ENCODE results near the gene KASH5.

Gene KASH5

DNA sequence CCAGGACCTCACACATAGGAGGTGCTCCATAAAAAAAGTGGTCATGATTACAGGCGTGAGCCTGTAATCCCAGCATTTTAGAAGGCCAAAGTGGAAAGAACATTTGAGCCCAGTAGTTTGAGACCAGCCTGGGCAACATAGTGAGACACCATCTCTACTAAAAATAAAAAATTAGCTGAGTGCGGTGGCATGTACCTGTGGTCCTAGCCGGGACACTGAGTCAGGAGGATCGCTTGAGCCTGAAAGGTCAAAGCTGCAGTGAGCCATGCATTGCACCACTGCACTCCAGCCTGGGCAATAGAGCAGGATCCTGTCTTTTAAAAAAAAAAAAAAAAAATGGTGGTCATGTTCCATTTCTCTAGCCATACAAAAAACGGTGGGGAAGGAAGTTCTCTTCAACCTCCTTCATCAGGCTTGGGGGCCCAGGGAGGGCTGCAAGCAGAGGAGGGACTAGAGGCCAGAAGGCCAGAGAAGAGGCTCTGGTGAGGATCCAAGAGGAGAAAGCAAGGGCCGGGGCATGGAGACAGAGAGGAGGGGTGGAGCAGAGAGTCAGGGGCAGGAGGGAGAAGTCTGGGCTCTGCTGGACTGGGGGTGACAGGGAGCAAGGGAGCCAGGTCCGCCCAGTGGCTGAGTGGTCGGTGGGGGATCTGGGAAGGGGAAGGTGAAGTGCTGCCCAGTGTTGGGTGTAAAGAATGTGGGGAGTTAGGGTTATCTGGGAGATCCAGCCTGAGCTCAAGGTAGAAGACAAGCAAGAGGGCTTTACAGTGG, 8.9 kb downstream of the KASH5 start:
- DNase-seq: no peak

DNA sequence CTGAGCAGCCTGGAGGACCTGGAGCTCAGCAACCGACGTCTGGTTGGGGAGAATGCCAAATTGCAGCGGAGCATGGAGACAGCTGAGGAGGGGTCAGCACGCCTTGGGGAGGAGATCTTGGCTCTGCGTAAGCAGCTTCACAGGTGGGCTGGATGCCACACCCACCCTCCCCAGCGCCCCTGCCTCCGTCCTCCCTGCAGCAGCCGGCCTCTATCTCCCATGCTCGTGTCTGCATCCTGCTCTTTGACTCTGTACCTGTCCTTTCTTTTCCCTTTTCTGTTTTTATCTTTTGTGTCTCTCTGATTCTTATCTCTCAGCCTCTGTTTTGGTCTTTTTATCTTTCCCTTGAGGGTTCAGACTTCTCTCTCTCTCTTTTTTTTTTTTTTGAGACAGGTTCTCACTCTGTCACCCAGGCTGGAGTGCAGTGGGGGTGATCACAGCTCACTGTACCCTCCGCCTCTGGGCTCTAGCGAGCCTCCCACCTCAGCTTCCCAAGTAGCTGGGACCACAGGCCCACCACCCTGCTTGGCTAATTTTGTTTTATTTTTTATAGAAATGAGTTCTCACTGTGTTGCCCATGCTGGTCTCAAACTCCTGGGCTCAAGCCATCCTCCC, 10.1 kb downstream of the KASH5 start:
- no peak for DNase-seq

DNA sequence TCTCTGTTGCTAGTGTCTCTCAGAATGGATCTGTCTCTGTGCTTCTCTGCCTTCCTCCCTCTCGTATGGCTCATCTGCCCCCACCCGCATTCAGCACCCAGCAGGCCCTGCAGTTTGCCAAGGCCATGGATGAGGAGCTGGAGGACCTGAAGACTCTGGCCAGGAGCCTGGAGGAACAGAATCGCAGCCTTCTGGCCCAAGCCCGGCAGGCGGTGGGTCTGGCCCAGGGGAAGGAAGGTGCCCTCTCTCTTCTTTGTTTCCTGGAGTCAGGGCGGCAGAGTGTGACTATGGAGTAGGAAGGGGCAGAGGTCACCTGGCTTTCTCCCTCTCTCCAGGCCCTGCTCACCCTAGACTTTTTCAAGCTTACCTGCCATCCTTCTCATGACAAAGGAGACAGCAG, 10.9 kb downstream of the KASH5 start:
- DNase-seq: no peak

DNA sequence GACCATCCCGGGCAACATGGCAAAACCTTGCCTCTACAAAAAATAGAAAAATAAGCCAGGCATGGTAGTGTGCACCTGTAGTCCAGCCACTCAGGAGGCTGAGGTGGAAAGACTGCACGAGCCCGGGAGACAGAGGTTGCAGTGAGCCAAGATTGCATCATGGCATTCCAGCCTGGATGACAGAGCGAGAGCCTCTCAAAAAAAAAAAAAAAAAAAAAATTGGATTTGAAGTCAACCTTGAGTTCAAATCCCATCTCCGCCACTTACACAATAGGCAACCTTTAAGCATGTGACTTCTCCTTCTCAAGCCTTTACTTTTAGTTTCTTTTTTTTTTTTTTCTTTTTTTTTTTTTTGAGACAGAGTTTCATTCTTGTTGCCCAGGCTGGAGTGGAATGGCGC, 12.0 kb downstream of the KASH5 start:
- no peak for DNase-seq

DNA sequence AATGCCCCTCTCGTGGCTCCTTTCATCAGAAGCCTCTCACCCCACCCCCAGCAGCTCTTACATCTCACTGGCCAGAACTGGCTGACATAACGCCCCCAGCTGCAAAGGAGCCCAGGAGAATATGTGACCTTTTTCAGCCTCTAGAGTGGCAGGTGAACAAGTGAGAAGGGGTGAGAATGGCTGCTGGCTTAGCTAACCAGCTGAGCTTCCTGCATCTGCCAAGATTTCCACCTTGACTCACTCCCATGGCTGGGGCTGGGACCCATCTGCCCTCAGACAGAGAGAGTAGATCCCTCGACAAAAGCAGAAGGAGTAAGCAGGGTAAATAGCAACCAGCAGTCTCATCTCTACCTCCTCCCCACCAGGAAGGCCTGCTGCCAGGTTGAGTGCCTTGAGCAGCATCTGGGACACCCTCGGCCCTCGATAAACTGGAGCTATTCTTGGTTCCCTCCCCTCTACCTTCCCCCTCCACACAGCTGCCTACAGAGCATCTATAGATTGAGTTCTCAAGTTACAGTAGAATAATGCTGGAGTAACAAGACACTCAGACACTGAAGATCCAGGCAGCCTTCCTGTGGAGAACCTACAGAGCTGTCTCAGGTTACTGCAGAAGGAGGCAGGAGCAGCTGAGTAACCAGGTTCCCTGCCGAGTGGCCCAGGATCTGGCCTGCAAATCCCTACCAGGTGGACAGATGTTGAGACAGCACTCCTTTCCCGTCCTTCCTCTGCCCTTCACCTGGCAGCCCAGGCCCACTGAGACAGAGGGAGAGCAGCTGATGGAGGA, 15.5 kb downstream of the KASH5 start:
- no peak for DNase-seq

DNA sequence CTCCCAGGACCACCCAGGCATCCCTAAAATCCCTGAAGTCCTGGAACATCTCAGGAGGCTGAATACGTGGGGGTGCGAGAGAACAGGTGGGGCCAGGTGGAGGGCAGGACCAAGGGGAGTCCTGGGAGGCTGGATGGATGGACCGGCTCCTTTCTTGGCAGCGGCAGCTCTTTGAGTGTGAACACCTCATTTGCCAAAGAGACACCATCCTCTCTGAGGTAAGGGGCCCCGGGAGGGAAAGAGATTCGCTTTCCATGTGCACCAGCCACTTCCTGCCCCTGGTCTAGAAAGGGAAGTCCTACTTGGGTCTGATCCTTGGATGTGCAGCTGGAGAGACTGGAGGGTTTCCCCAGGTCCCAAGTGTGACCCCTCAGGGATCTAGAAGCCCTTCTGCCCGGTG, 19.0 kb downstream of the KASH5 start:
- DNase-seq: no peak

DNA sequence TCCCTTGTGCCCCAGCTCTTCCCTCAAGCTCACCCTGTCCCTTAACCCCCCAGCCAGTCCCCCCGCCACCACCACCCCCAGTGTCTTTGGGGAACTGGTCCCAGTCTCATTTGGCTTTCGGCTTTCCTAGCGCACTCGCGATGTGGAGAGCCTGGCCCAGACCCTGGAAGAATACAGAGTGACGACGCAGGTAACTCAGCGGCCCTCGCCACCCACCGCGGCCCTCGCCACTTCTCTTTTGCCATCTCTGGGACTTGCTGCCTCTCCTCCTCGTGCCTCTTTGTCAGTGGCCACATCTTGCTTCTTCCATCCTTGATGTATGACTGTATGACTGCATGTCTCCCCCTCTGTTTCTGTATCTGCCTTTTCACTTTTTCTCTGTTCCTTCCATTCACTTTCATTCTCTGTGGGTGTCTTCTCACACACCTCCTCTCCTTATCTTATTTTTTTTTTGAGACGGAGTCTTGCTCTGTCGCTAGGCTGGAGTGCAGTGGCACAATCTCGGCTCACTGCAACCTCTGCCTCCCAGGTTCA, 19.5 kb downstream of the KASH5 start:
- DNase-seq: no peak

DNA sequence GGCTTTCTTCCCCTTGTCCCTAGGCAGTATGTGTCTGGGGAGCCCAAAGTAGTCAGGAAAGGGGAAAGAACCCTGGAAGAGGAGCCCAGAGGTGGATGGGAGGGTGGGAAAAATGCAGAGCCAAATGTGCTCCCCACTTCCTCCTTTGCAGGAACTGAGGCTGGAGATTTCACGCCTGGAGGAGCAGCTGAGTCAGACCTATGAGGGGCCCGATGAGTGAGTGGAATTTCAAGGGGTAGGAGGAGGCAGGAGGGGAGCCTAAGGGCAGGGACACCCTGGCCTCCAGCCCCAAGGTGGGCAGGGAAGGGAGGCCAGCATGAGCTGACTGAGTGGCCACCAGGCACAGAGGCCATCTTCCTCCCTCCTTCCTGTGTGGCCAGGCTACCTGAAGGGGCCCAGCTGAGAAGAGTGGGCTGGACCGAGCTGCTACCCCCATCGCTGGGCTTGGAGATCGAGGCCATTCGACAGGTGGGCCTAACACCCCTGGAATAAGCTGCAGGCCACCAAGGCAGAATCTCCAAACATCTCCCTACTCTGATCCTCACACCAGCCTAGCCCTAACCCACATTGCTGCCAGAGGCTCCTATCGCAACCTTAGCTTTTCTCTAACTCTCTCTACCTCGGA, 20.9 kb downstream of the KASH5 start:
- no peak for DNase-seq

DNA sequence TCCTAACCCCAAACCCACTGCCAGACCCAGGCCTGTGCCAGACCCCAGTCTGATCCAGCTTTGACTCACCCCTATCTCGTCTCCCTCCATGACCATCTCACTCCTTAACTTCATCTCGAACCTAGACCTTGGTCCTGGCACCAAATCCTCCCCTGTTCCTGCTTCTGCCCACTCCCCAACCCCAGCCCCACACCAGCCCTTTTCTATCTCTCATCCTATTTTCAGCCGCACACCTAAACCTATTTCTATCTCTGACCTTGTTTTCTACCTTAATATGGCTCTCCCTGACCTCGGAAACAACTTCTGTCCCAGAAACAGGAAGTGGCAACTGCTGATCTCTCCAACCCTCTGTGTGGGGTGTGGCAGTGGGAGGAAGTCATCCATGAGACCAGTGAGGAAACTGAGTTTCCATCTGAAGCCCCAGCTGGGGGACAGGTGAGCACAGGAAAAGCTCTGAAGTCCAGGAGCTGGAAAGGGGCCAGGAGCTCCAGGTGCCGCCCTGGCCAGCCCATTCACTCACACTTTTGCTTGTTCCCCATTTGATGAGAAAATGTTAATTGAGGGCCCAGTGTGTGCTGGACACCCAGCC, 21.5 kb downstream of the KASH5 start:
- DNase-seq: no peak

DNA sequence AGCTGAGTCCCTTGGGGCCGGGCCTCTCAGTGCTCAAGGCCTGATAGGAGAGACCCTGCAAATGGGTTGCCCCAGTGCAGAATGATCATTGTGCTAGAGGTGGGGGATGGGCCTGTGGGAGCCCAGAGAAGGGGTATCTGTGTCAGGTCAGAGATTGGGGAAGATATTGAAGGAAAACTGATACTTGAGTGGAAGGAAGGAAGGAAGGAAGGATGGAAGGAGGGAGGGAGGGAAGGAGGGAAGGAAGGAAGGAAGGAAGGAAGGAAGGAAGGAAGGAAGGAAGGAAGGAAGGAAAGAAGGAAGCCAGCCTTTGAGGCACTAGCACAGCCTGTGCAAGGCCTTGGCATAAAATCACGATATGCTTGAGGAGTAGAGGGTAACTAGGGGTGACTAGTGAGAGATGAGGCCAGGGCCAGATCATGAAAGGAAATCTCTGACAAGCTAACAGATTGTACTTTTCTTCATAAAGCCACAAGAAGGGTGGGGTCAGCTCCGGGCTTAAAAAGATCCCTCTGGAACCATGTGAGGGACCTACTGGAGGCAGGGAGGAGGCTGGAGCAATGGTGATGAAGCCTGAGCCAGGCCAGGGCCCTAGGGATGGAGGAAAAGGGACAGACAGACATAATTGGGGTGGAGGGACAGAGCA, 23.8 kb downstream of the KASH5 start:
- DNase-seq: no peak

DNA sequence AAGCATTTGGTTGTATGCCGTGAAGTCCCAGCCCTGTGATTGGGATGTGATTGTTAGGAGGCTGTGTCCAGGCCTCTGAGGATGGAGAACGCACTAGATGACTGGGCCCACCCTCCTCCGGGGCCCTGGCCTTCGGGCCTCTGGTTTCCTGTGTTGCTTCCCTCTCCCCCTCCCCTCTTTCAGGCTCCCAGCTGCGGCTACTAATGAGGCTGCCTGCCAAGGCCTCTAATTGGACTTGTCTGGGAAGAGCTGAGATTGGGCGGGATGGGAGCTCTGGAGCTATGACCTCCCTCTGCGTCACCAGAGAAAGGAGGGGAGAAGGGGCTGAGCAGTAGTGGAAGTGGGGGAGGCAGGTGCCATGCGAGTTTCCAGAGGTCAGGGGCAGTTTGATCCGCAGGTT, 25.3 kb downstream of the KASH5 start:
- DNase-seq: no peak

DNA sequence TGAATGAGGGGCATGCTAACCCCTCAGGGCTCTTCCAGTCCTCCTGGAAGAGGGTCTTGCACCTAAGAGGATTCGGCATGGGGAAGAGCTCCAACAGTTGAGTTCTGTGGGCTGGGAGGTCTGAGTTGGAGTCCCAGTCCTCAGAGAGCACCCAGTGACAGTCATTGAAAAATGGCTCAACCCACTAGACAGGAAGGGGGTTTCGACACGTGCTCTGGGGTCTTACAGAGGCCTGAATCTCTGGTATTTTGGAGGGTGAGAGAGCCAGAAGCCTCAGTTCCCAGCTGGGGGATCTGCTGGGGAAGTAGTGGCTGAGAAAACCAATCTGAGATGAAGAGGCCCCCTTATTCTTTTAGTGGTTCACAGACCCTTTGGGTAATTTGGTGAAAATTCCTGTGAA, 26.2 kb downstream of the KASH5 start:
- DNase-seq: no peak

DNA sequence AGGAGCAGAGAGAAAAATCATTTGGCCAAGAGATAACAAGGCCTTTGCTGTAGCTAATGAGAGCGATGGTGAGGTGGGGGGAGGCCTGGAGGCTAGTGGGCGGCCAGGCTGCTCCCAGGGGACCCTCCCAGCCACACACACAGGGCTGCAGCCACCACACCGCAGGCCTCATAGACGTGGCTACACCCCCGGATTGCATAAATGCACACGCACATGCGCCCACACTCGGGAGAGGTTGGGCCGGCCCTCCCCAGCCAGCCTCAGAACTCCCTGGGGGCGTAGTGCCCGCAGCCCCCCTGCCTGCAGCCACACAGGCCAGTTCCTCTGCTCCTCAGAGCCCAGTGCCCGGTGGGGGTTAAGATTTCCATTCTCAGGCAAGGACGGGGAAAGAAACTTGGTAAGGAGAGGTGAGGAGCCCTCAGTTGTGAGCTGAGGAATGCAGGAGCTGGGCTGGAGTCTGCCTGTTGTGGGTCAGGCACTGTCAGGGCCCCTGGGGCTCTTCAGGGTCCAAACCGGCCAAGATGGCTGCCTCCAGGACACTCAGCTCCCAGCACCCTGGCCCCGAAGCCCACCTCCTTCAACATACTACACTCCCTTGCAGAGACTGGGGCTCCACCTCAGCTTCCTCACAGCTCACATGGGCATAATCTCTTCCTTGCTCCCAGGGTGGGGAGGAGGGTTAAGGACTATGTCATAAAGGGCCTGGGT, 27.2 kb downstream of the KASH5 start:
- DNase-seq: no peak

DNA sequence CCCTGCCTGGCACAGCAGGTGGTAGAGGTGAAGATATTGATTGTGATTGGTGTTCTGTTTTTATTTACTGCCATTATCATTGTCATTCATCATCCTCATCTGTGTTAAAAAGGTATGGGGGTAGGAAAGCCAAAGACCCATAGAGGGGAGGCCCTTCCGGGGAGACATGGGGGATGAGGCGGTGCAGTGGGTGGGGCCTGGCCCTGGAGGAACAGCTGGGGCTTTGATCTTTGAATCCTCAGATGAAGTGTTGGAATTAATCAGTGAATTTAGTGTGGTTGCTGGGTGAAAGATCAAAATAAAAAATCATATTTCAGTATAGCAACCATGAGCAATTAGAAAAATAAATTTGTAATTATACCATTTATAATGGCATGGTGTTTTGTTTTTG, 27.8 kb downstream of the KASH5 start:
- no peak for DNase-seq

DNA sequence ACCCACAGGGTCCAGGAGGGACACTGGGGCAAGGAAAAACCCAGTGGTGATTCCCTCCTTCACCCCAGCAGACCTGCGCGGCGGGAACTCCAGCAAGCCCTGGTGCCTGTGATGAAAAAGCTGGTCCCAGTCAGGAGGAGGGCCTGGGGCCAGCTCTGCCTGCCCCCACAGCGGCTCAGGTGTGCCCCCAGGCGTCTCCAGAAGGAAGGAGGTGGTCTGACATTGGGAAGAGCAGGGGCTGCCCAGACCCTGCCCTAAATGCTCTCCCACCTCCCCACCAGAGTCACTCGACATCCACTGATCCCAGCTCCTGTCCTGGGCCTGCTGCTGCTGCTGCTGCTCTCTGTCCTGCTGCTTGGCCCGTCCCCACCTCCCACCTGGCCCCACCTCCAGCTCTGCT, 29.0 kb downstream of the KASH5 start:
- no peak for DNase-seq

DNA sequence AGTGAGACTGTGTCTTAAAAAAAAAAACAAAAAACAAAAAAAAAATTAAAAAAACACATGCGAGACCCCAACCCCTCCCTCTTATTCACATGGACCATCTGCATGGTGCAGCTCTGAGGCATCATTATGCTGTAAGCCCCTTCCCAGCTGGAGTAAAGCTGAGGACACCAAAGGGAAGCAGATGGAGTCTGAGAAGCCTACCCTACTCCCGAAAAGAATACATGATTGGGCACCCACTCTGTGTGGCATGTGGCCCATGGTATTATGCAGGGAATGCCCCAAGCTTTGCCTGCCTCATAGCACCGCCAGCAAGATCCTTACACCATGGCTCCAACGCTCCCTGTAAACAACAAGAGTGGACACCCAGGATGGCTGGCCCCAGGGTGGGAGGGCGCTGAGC, 30.5 kb downstream of the KASH5 start:
- DNase-seq: no peak

DNA sequence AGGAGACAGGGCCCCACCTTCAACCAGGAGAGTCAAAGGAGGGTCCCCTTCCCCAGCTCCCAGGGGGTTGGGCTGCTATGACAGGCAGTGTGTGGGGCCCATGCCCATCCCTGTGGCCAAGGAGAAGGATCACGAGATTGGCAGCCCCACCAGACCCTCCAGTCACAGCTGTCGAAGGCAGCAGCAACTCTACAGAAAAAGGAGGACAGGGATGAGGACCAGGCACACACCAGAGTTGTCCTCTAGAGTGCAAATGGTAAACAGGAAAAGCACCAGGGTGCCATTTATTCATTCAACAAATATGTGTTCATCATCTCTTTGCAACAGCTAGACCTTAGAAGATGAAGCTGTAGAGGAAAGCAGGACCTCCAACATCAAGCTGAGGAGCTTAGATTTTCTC, 31.1 kb downstream of the KASH5 start:
- DNase-seq: no peak

DNA sequence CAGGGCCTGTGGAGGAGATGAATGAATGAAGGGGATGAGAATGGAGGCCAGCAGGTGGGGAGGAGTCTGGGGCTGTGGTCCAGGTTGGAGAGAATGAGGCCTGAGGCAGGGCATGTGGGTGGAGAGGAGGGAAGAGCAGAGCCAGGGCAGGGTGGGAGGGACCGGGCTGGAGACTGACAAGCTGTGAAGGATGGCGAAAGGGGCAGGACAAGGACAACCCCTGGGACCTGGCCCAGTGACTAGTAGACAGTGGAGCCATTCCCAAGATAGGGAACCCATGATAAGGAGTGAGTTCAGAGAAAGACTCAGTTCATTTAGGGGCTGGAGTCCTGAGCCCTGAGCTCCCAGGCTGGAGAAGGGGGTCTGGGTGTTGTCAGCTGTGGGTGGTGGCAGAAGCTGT, 32.2 kb downstream of the KASH5 start:
- no peak for DNase-seq

DNA sequence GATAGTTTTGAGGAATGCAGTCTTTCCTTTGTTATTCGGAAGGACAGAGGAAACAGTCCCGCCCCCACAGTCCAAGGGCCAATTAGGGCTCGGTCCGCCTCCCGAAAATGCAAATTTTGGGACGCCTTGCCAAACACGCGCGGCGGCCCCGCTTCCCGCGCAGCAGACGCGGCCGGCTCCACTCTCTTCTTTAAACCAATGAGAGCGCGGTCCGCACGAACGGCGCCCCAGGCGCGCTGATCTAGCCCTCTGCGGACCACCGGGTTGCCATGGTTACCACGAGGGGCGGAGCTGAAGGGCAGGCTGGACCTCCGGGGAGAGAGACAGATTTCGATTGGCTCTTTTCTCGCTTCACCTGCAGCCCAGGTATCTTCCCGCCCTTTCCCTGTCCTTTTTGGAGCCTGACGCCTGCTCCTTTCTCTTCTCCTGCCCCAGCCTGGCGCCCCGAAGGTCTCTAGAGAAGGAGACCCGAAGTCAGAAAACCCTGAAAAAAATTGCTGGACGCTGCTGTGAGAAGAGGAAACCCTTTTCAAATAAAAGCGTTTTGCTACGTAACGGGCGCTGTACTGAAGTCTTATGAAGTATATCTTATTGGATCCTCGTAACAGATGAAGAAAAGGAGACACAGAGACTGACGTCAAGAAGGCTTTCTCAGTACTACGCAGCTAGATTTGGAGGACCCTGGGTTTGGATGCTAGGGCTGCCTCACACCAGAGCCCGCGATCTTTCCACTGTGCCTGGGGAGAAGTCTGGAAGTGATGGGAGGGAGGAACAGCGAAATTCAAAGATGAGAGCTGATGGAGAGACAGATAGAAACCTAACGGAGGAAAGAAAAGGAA, 33.2 kb downstream of the KASH5 start:
- no peak for DNase-seq

DNA sequence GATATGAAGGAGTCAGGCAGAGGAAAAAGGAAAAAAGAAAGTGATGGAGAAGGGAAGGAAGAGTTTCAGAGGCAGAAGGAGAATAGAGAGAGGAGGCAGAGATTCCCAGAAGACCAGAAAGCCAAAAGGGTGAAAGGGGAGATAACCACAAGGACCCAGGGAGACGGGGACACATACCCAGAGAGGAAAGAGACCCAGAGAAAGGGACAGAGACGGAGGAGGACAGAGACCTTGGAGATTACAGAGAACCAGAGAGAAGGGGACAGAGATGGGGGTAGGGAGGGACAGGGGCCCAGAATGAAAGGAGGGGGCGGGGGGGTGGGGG, 33.8 kb downstream of the KASH5 start:
- no peak for DNase-seq

All from activated CD4-positive, CD25-positive, alpha-beta regulatory T cell treated with anti-CD3 and anti-CD28 coated beads, Interleukin-2, amount 50 U/mL, for 72 hours (primary cell).